Fibroblast of villous mesenchyme (primary cell): ENCODE data around the gene GRIK2. TPM values are rescaled to one million over a fixed set of nuclear protein-coding genes. Genes with fewer than 3 reads are reported as not detected.

ENCODE experiments used
- DNase-seq: peaks from one replicate; pipeline ENCODE4 v3.0.0-alpha.2; 2010; ENCODE audit warnings: low read depth
- H3K4me3 ChIP-seq: 2 replicates; pipeline ENCODE4 v1.5.1; 2011; ENCODE audit warnings: low read depth, mild to moderate bottlenecking, low read length
- CTCF ChIP-seq: IDR thresholded peaks from 2 replicates; pipeline ENCODE4 v1.5.1; 2012; ENCODE audit warnings: low read depth, mild to moderate bottlenecking, low read length; ENCODE audit not compliant: insufficient read depth
- total RNA-seq: library from RNA; depleted of rRNA; stranded (reverse); fragments of >200 nt; gene quantifications from 2 replicates; pipeline ENCODE4 v1.2.3, GENCODE V29; 2012

GRIK2 gene
- total RNA-seq, 1 donor: 15.1 TPM

DNA sequence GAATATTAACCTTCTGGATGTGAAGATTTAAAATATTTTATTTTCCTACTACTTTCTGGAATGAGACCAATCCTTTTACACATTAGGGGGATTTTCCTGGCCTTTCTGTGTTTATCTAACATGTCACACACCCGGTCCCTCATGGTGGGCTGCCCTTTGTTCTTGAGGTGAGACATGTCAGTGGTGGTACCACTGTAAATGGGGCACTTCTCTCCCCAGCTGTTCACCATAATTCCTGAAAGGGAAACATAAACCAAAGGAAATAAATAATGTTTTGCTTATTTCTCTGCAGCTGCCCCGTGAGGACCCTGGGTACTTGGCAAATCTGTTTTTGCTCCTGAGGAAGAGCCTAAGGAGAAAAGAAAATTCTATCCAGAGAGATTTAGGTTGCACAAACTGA lies 41.1 kb downstream of the GRIK2 start:
- no peak for DNase-seq
- TF ChIP-seq CTCF: no peak
- H3K4me3 ChIP-seq: no peak overlapping the region

DNA sequence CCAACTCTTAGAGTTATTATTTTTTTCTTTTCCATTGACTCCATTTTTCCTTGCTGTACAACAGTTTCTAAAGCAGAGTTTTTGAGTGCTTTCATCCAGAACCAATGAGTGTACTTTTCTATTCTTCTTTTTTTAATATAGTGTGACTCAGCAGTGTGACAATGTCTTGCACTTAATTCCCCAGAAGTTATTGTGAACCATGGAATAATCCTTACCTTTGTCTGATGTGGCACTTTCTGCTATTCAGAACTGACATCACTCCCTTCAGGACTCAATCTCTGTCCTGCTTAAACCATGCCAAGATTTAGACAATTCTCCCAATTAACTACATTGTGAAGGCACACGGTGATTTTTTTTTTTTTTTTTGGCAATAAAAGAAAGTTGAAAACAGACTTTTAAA lies 41.5 kb downstream of the GRIK2 start:
- TF ChIP-seq CTCF: no peak
- no peak for DNase-seq
- H3K4me3 ChIP-seq: no peak overlapping the region

DNA sequence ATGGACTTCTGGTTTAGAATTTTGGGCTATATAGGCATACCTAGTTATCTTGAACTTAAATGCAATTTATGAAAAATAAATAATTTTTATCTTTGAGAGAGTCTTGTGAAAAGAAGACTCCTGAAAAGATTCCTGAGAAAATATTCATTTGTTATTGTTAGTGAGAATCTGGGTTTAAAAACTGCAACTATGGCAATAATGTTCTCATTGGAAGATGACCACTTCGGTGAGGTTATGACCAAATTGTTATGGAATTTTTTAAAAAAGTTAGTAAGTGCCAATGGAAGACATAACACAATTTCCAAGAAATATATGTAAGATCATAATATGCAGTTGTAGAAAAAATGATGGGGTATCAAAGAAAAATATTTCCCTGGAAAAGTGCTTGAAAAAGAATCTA lies 46.3 kb downstream of the GRIK2 start:
- TF ChIP-seq CTCF: no peak
- DNase-seq: no peak
- H3K4me3 ChIP-seq: no peak overlapping the region

DNA sequence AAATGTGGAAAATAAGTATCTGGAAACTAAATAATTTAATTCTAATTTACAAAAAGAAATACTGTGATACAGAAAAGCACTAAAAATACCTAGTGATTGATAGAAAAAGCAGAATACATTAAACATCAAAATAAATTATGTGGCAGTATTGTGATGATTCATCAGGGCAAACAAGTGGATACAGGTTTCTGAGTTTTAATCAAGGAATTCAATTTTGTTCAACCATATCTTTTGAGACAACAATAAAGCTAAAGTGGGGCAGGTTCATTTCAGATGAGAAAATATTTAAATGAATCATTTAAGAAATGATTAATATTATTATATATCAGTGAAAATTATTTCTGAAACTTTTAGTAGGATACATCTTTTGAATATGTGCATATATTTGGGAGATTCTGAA lies 49.8 kb downstream of the GRIK2 start:
- H3K4me3 ChIP-seq: no peak overlapping the region
- DNase-seq: no peak
- TF ChIP-seq CTCF: no peak

- DNase-seq: no peak
- H3K4me3 ChIP-seq: no peak overlapping the region
- no peak for TF ChIP-seq CTCF
Measured at GRCh38 chr6:101444717-101445116, 51.2 kb downstream of the GRIK2 start.

- no peak for DNase-seq
- TF ChIP-seq CTCF: no peak
- no peak overlapping the region for H3K4me3 ChIP-seq
Measured at GRCh38 chr6:101445527-101445926, 52.0 kb downstream of the GRIK2 start.

GRCh38 chr6:101450901-101451300 lies 57.4 kb downstream of the GRIK2 start:
- H3K4me3 ChIP-seq: no peak overlapping the region
- TF ChIP-seq CTCF: no peak
- no peak for DNase-seq
